Fibroblast of the aortic adventitia (primary cell): ENCODE data around the gene DMRTC2. TPM values are rescaled to one million over a fixed set of nuclear protein-coding genes. Genes with fewer than 3 reads are reported as not detected.

Experiments
- DNase-seq: peaks from one replicate; pipeline ENCODE4 v3.0.0-alpha.2; 2010; ENCODE audit warnings: low read depth
- H3K4me3 ChIP-seq: 2 replicates; pipeline ENCODE4 v1.5.1; 2011; ENCODE audit warnings: low read depth, mild to moderate bottlenecking, control low read depth, low read length, moderate library complexity
- small RNA-seq: library from RNA; depleted of rRNA; stranded (forward); fragments of <200 nt; gene quantifications from one replicate; pipeline ENCODE3, GENCODE V24; 2012
- total RNA-seq: library from RNA; depleted of rRNA; stranded (reverse); fragments of >200 nt; gene quantifications from 2 replicates; pipeline ENCODE4 v1.2.3, GENCODE V29; 2012; ENCODE audit warnings: low replicate concordance
- TF ChIP-seq, protein P1 (sequence below): IDR thresholded peaks from 2 replicates; pipeline ENCODE4 v1.5.1; 2011; ENCODE audit warnings: mild to moderate bottlenecking, low read length, control low read depth, inconsistent platforms; ENCODE audit not compliant: insufficient read depth

DMRTC2 gene
- total RNA-seq, 1 donor, result not detected

DNA sequence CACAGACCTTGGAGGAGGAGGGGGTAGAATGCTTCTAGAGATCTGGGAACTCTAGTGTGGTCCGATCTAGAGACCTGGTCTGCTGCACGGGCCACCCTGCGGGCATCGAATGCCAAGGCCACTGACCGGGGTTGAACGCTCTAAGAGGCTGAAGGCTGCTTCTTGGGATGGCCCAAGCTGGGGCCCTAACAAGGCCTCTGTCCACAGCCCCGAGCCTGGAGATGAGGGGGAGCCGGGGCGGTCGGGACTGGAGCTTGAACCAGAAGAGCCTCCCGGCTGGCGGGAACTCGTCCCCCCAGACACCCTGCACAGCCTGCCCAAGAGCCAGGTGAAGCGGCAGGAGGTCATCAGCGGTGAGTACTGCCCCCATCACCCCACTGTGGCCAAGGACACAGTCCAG, 53.4 kb downstream of the DMRTC2 start:
- no peak for DNase-seq
- no peak overlapping the region for H3K4me3 ChIP-seq
- TF ChIP-seq, protein P1, sequence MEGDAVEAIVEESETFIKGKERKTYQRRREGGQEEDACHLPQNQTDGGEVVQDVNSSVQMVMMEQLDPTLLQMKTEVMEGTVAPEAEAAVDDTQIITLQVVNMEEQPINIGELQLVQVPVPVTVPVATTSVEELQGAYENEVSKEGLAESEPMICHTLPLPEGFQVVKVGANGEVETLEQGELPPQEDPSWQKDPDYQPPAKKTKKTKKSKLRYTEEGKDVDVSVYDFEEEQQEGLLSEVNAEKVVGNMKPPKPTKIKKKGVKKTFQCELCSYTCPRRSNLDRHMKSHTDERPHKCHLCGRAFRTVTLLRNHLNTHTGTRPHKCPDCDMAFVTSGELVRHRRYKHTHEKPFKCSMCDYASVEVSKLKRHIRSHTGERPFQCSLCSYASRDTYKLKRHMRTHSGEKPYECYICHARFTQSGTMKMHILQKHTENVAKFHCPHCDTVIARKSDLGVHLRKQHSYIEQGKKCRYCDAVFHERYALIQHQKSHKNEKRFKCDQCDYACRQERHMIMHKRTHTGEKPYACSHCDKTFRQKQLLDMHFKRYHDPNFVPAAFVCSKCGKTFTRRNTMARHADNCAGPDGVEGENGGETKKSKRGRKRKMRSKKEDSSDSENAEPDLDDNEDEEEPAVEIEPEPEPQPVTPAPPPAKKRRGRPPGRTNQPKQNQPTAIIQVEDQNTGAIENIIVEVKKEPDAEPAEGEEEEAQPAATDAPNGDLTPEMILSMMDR, result no peak

Small RNA genes within 50 kb of the gene (small RNA-seq; reads per million reads assigned to genes)
- not detected for gene MIR6797

Other genes starting within 250 kb of the DMRTC2 start
- not detected in 2 replicates for gene CEACAM4, start 218.0 kb upstream of the DMRTC2 start, total RNA-seq
- gene CEACAM7, start 156.8 kb upstream of the DMRTC2 start, total RNA-seq, result not detected in 2 replicates
- gene CEACAM5, start 136.4 kb upstream of the DMRTC2 start, total RNA-seq, result not detected in 2 replicates
- gene CEACAM6, start 89.5 kb upstream of the DMRTC2 start, total RNA-seq, result not detected in 2 replicates
- gene CEACAM3, start 48.5 kb upstream of the DMRTC2 start, total RNA-seq, result not detected in 2 replicates
- gene LYPD4, start 359 bp upstream of the DMRTC2 start, total RNA-seq, result not detected in 2 replicates
- gene RPS19, start 15.2 kb downstream of the DMRTC2 start, total RNA-seq, result 827 and 1,080 TPM in 2 replicates
- 0.09 TPM in 1 of 2 replicates, not detected in the other for gene CD79A, start 32.2 kb downstream of the DMRTC2 start, total RNA-seq
- gene ARHGEF1, start 38.1 kb downstream of the DMRTC2 start, total RNA-seq, result 26.8 and 57.6 TPM in 2 replicates
- gene ERFL, start 83.4 kb downstream of the DMRTC2 start, total RNA-seq, result 0.57 TPM in 1 of 2 replicates, not detected in the other
- gene RABAC1, start 114.3 kb downstream of the DMRTC2 start, total RNA-seq, result 122 and 201 TPM in 2 replicates
- gene ATP1A3, start 149.2 kb downstream of the DMRTC2 start, total RNA-seq, result not detected in 2 replicates
- 0.08 and 0.18 TPM in 2 replicates for gene GRIK5, start 225.2 kb downstream of the DMRTC2 start, total RNA-seq
- gene ZNF574, start 231.1 kb downstream of the DMRTC2 start, total RNA-seq, result 4.7 and 17.2 TPM in 2 replicates